ENCODE results near the gene ING3. TPM values are rescaled to one million over a fixed set of nuclear protein-coding genes. Genes with fewer than 3 reads are reported as not detected.

Gene ING3
- total and polyA plus RNA-seq, 2 of the 8 experiments (the other 6 are each of a cell fraction or from before 2014, with no cell fraction given), result 6.0 to 17.7 TPM

GRCh38 chr7:120949998-120950538, 509 bp upstream of the ING3 start:
- peaks cover 0 to 27% (median 5%) of the 10 kb centered on the region in 4 experiments; a peak in 2 of 8 replicates for H3K36me3 ChIP-seq (ENCODE audit: control insufficient read depth in 2 of 4, insufficient read depth in 4 of 4, low read length in 3 of 4)
- H4K8ac ChIP-seq (ENCODE audit: extremely low read depth, insufficient read depth, low read length), result no peak overlapping the region
- no peak overlapping the region for H3K18ac ChIP-seq (ENCODE audit: extremely low read depth, low read length)
- no peak overlapping the region for H4K91ac ChIP-seq (replicated peaks; ENCODE audit: insufficient read length, low read length)
- WGBS, 2 experiments (ENCODE audit: extremely low coverage in 1 of 2, insufficient coverage in 1 of 2, insufficient read length in 1 of 2, insufficient replicate concordance in 2 of 2, low coverage in 1 of 2, low lambda C conversion rate in 2 of 2, missing lambda C conversion rate in 1 of 2), result 6% methylated on average over 10 of the region's 10 CpGs; no CpG with 5 or more reads in 1 of the 2 experiments
- FAIRE-seq, result no peak
- H2AFZ ChIP-seq (ENCODE audit: low read length), result 0 out of 2 replicates have a peak overlapping the region, but pooled peaks have one; percentile 76
- peak overlapping the region; percentile 64 to 89 (median 73) for H3K9ac ChIP-seq (replicated peaks in 1 of 4; ENCODE audit: extremely low read depth in 1 of 4, low read depth in 3 of 4, low read length in 3 of 4)
- H2BK20ac ChIP-seq (ENCODE audit: low read length), result no peak overlapping the region
- TF ChIP-seq TCF12 (IDR thresholded peaks at IDR 0.05; ENCODE audit: low read depth, low read length) (no peak), KDM4A (IDR thresholded peaks at IDR 0.05; ENCODE audit: low read depth, low read length, severe bottlenecking) (peak; percentile 13)
- ChIA-PET POLR2A (ENCODE audit: partially characterized antibody) (interaction anchor here (0.6 to 1.5 kb wide), 19 partner anchors 8 to 1836 kb away, joined by 3 to 17 read pairs (median 3); partner anchors contain the start of gene TSPAN12), CTCF (ENCODE audit: partially characterized antibody) (interaction anchor here (0.6 to 0.7 kb wide), 2 partner anchors 1493 to 1687 kb away, joined by 3 read pairs; no protein-coding TSS in a partner anchor)
- no peaks in the 10 kb centered on the region for H3K4me1 ChIP-seq (replicated peaks in 1 of 4; ENCODE audit: control insufficient read depth in 3 of 4, insufficient read depth in 4 of 4, low read length in 3 of 4)
- peak overlapping the region; percentile 69; the same call in 1 of the 2 replicates for H3K27ac ChIP-seq (ENCODE audit: low read depth, low read length)
- peaks cover 3% of the 10 kb centered on the region; the same call in 1 of the 2 replicates for H3K23me2 ChIP-seq (ENCODE audit: low read depth, low read length)
- no peak overlapping the region for H2AK5ac ChIP-seq (ENCODE audit: low read depth, low read length)
- peak overlapping the region; percentile 52 to 86 (median 66) for H3K4me3 ChIP-seq (ENCODE audit: extremely low read depth in 1 of 4, insufficient read depth in 2 of 4, low read depth in 3 of 4, low read length in 4 of 4)
- no peaks in the 10 kb centered on the region for H3K27me3 ChIP-seq (replicated peaks in 1 of 4; ENCODE audit: control insufficient read depth in 3 of 4, extremely low read depth in 1 of 4, insufficient read depth in 3 of 4, low read length in 3 of 4)
- H3K23ac ChIP-seq (ENCODE audit: insufficient read length), result no peak overlapping the region
- no peaks in the 10 kb centered on the region for H3K79me1 ChIP-seq (ENCODE audit: low read depth, low read length)
- H2BK5ac ChIP-seq (ENCODE audit: low read depth, low read length), result no peak overlapping the region
- H3K56ac ChIP-seq (replicated peaks; ENCODE audit: insufficient read length, low read depth, low read length), result no peak overlapping the region
- H3K79me2 ChIP-seq (ENCODE audit: control insufficient read depth in 1 of 2, insufficient read depth in 2 of 2, low read length in 2 of 2), result peaks cover 0 to 19% of the 10 kb centered on the region in 2 experiments; a peak in 2 of 4 replicates
- no peak for DNase-seq (ENCODE audit: low read depth in 1 of 2, low spot score in 2 of 2)
- H4K5ac ChIP-seq (ENCODE audit: insufficient read length, low read depth, low read length), result no peak overlapping the region
- H2BK12ac ChIP-seq (ENCODE audit: low read depth, low read length), result no peak overlapping the region
- H2BK15ac ChIP-seq (ENCODE audit: low read length), result no peak overlapping the region
- H4K20me1 ChIP-seq (replicated peaks in 1 of 2; ENCODE audit: control insufficient read depth in 1 of 2, insufficient read depth in 2 of 2, low read length in 2 of 2), result peaks cover 0 to 3% of the 10 kb centered on the region in 2 experiments
- H3K4ac ChIP-seq (replicated peaks; ENCODE audit: insufficient read length, low read depth, low read length), result no peak overlapping the region
- no peak overlapping the region for H2BK120ac ChIP-seq (replicated peaks; ENCODE audit: low read depth, low read length)
- no peaks in the 10 kb centered on the region for H3K9me3 ChIP-seq (ENCODE audit: insufficient read depth in 2 of 2, low read depth in 1 of 2, low read length in 1 of 2)
- peak overlapping the region; percentile 61 to 70 for H3K4me2 ChIP-seq (ENCODE audit: insufficient read depth in 1 of 2, low read depth in 2 of 2, low read length in 2 of 2)
- no peak overlapping the region for H3K14ac ChIP-seq (ENCODE audit: insufficient read length)
